ENCODE measurements around the gene CDH13.

GRCh38 chr16:82936941-82937551 lies 310.3 kb downstream of the CDH13 start:
- TF ChIP-seq CTCF (IDR thresholded peaks at IDR 0.05; ENCODE audit: borderline replicate concordance, extremely low read depth, low read length, poor library complexity, severe bottlenecking) (no peak), EZH2 (IDR thresholded peaks at IDR 0.05; ENCODE audit: borderline replicate concordance, low read depth, low read length, severe bottlenecking) (no peak)
